Body of pancreas (tissue), 4 donors: ENCODE data around the gene LRRC27.

Source experiments
- POLR2A ChIP-seq, 3 donors: fragments of 450-650 bp; IDR thresholded peaks; one replicate each; pipeline ENCODE4 v1.6.1; 2016; ENCODE audit warnings: antibody characterized with exemption in 3 of 3, mild to moderate bottlenecking in 2 of 3
- TF ChIP-seq, protein P1 (sequence below), 7 experiments: fragments of 450-650 bp in 4 of 7; fragments of 200-600 bp in 3 of 7; sonication (generic) in 3 of 7; IDR thresholded peaks; one replicate each; pipeline ENCODE4 v1.5.1; 2016 to 2019; ENCODE audit warnings: antibody characterized with exemption in 7 of 7

- TF ChIP-seq, protein P1, sequence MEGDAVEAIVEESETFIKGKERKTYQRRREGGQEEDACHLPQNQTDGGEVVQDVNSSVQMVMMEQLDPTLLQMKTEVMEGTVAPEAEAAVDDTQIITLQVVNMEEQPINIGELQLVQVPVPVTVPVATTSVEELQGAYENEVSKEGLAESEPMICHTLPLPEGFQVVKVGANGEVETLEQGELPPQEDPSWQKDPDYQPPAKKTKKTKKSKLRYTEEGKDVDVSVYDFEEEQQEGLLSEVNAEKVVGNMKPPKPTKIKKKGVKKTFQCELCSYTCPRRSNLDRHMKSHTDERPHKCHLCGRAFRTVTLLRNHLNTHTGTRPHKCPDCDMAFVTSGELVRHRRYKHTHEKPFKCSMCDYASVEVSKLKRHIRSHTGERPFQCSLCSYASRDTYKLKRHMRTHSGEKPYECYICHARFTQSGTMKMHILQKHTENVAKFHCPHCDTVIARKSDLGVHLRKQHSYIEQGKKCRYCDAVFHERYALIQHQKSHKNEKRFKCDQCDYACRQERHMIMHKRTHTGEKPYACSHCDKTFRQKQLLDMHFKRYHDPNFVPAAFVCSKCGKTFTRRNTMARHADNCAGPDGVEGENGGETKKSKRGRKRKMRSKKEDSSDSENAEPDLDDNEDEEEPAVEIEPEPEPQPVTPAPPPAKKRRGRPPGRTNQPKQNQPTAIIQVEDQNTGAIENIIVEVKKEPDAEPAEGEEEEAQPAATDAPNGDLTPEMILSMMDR (IDR thresholded peaks at IDR 0.05) = peak in 1 of 7 experiments; percentile 4
- TF ChIP-seq POLR2A (IDR thresholded peaks at IDR 0.05) = peak; percentile 17 to 57 (median 52)
Measured at GRCh38 chr10:132307823-132308586, 24.0 kb upstream of the LRRC27 start, which contains the start of gene STK32C.
